ENCODE results near the gene GCGR. TPM values are rescaled to one million over a fixed set of nuclear protein-coding genes. Genes with fewer than 3 reads are reported as not detected.

The GCGR gene
- total RNA-seq, 4 donors from 2014 or later, result 0.14 to 0.64 TPM; not detected in 2

GRCh38 chr17:81859906-81860755, 56.2 kb downstream of the GCGR start, which contains the start of gene P4HB:
TSS of gene P4HB (minus strand) at chr17:81860535. CDS start at chr17:81860471, 64 bp downstream.
- intact Hi-C loops (cut with DNase I; ENCODE audit: low total_unique reads), result no loop called here
- WGBS, 2 donors (ENCODE audit: low coverage in 1 of 2), result 0% methylated on average over 14 to 50 of the region's 95 CpGs
- Histone ChIP-seq H3K36me3 (peaks cover 0 to 4% (median under 1%) of the 10 kb centered on the region in 4 donors), H3K4me1 (peaks cover 19 to 79% (median 45%) of the 10 kb centered on the region in 4 donors), H3K27me3 (no peaks in the 10 kb centered on the region), H3K9me3 (no peaks in the 10 kb centered on the region), H3K27ac (peak within 1 kb of the TSS; percentile 97 to 99 (median 98)), H3K4me3 (peak within 1 kb of the TSS; percentile 80 to 96 (median 92))
- peak; percentile 33 for DNase-seq
- peak; percentile 76 for TF ChIP-seq POLR2A (IDR thresholded peaks at IDR 0.05)
- TF ChIP-seq EP300 (IDR thresholded peaks at IDR 0.05; ENCODE audit: low read depth), result no peak
- TF ChIP-seq POLR2AphosphoS5 (IDR thresholded peaks at IDR 0.05), result peak; percentile 73 to 95 (median 94)
- in situ Hi-C loops (cut with MboI; ENCODE audit: low pct_ligation_motif_present in 1 of 4, low pct_unique_long_range_greater_than_20kb in 1 of 4, low sequenced_read_pairs in 3 of 4), result no loop called here

- peak overlapping the region; percentile 96 to 97 (median 97) for H3K27ac ChIP-seq
- intact Hi-C loops (cut with DNase I; ENCODE audit: low total_unique reads), result no loop called here
- in situ Hi-C loops (cut with MboI; ENCODE audit: low pct_ligation_motif_present in 1 of 4, low pct_unique_long_range_greater_than_20kb in 1 of 4, low sequenced_read_pairs in 3 of 4), result no loop called here
- DNase-seq, result peak; percentile 99
- TF ChIP-seq POLR2A (IDR thresholded peaks at IDR 0.05) (peak; percentile 97), POLR2AphosphoS5 (IDR thresholded peaks at IDR 0.05) (peak; percentile 99), CTCF (IDR thresholded peaks at IDR 0.05) (peak in 3 of 5 experiments; percentile 5 to 50 (median 6)), EP300 (IDR thresholded peaks at IDR 0.05; ENCODE audit: low read depth) (no peak)
- H3K4me1 ChIP-seq, result peaks cover 23 to 80% (median 52%) of the 10 kb centered on the region in 4 donors
- 0% methylated on average over 68 of the region's 74 CpGs; no CpG with 5 or more reads in 1 of the 2 donors for WGBS, 2 donors (ENCODE audit: low coverage in 1 of 2)
- H3K27me3 ChIP-seq, result no peaks in the 10 kb centered on the region
- H3K36me3 ChIP-seq, result no peaks in the 10 kb centered on the region
- peak overlapping the region; percentile 72 to 81 (median 78) for H3K4me3 ChIP-seq
- no peaks in the 10 kb centered on the region for H3K9me3 ChIP-seq
Observed at GRCh38 chr17:81860756-81861568, 57.0 kb downstream of the GCGR start.

GRCh38 chr17:81863123-81863675, 59.2 kb downstream of the GCGR start:
- in situ Hi-C loops (cut with MboI; ENCODE audit: low pct_ligation_motif_present in 1 of 4, low pct_unique_long_range_greater_than_20kb in 1 of 4, low sequenced_read_pairs in 3 of 4) (no loop called here), intact Hi-C loops (cut with DNase I; ENCODE audit: low total_unique reads) (no loop called here)
- Histone ChIP-seq H3K4me1 (peaks cover 37 to 80% (median 66%) of the 10 kb centered on the region in 4 donors), H3K9me3 (no peaks in the 10 kb centered on the region), H3K27ac (peak overlapping the region in 3 of 4 donors; percentile 2 to 97 (median 96)), H3K27me3 (no peaks in the 10 kb centered on the region), H3K4me3 (no peak overlapping the region), H3K36me3 (peaks cover 0 to under 1% (median 0%) of the 10 kb centered on the region in 4 donors)
- no peak for DNase-seq
- TF ChIP-seq CTCF (IDR thresholded peaks at IDR 0.05), result no peak
- no peak for TF ChIP-seq POLR2A (IDR thresholded peaks at IDR 0.05)
- TF ChIP-seq EP300 (IDR thresholded peaks at IDR 0.05; ENCODE audit: low read depth), result no peak
- WGBS, 2 donors (ENCODE audit: low coverage in 1 of 2), result 0 to 72% methylated on average over 1 to 6 of the region's 6 CpGs

Other genes starting within 250 kb of the GCGR start
- 100 to 1,000 TPM in 1 of 4 donors, 10 to 100 TPM in 3; 59.9 to 323 (median 84.6) TPM for gene NPLOC4, start 167.0 kb upstream of the GCGR start, total RNA-seq
- gene TSPAN10, start 167.0 kb upstream of the GCGR start, total RNA-seq, result under 1 TPM in 2 of 4 donors, not detected in 2; 0.48 to 0.55 TPM
- gene PDE6G, start 147.6 kb upstream of the GCGR start, total RNA-seq, result not detected
- 10 to 100 TPM; 21.4 to 63.6 (median 41.2) TPM for gene OXLD1, start 137.5 kb upstream of the GCGR start, total RNA-seq
- gene CCDC137, start 137.4 kb upstream of the GCGR start, total RNA-seq, result 10 to 100 TPM in 3 of 4 donors, 1 to 10 TPM in 1; 7.6 to 21.3 (median 13.5) TPM
- gene ARL16, start 120.4 kb upstream of the GCGR start, total RNA-seq, result 10 to 100 TPM; 16.3 to 52.0 (median 33.1) TPM
- 100 to 1,000 TPM in 3 of 4 donors, 10 to 100 TPM in 1; 96.1 to 205 (median 150) TPM for gene HGS, start 120.1 kb upstream of the GCGR start, total RNA-seq
- gene MRPL12, start 100.8 kb upstream of the GCGR start, total RNA-seq, result 100 to 1,000 TPM in 3 of 4 donors, 10 to 100 TPM in 1; 75.4 to 206 (median 114) TPM
- 10 to 100 TPM; 25.1 to 64.8 (median 46.6) TPM for gene SLC25A10, start 91.9 kb upstream of the GCGR start, total RNA-seq
- gene MCRIP1, start 29.1 kb downstream of the GCGR start, total RNA-seq, result 10 to 100 TPM; 23.3 to 44.0 (median 33.2) TPM
- under 1 TPM in 1 of 4 donors, not detected in 3; 0.68 TPM for gene PPP1R27, start 30.9 kb downstream of the GCGR start, total RNA-seq
- 100 to 1,000 TPM; 486 to 732 (median 556) TPM for gene P4HB, start 56.4 kb downstream of the GCGR start, total RNA-seq
- gene ARHGDIA, start 67.2 kb downstream of the GCGR start, total RNA-seq, result 100 to 1,000 TPM; 189 to 480 (median 323) TPM
- 10 to 100 TPM; 23.1 to 47.7 (median 36.7) TPM for gene ALYREF, start 87.4 kb downstream of the GCGR start, total RNA-seq
- gene ANAPC11, start 87.6 kb downstream of the GCGR start, total RNA-seq, result 100 to 1,000 TPM in 1 of 4 donors, 10 to 100 TPM in 3; 56.7 to 126 (median 86.6) TPM
- gene NPB, start 98.1 kb downstream of the GCGR start, total RNA-seq, result under 1 TPM in 1 of 4 donors, not detected in 3; 0.41 TPM
- gene PCYT2, start 107.2 kb downstream of the GCGR start, total RNA-seq, result 100 to 1,000 TPM in 1 of 4 donors, 10 to 100 TPM in 3; 37.2 to 424 (median 77.1) TPM
- 100 to 1,000 TPM in 2 of 4 donors, 10 to 100 TPM in 2; 76.5 to 315 (median 172) TPM for gene SIRT7, start 114.0 kb downstream of the GCGR start, total RNA-seq
- gene MAFG, start 123.6 kb downstream of the GCGR start, total RNA-seq, result 10 to 100 TPM; 22.4 to 34.4 (median 24.3) TPM
- 100 to 1,000 TPM in 1 of 4 donors, 10 to 100 TPM in 2, not detected in 1; 16.4 to 257 (median 20.5) TPM for gene PYCR1, start 133.2 kb downstream of the GCGR start, total RNA-seq
- not detected for gene MYADML2, start 143.1 kb downstream of the GCGR start, total RNA-seq
- not detected for gene NOTUM, start 157.0 kb downstream of the GCGR start, total RNA-seq
- 10 to 100 TPM; 21.0 to 61.7 (median 41.3) TPM for gene ASPSCR1, start 173.5 kb downstream of the GCGR start, total RNA-seq
- 100 to 1,000 TPM in 2 of 4 donors, 10 to 100 TPM in 2; 85.4 to 131 (median 104) TPM for gene CENPX, start 218.7 kb downstream of the GCGR start, total RNA-seq
- gene LRRC45, start 219.2 kb downstream of the GCGR start, total RNA-seq, result 10 to 100 TPM; 12.7 to 40.6 (median 23.5) TPM
- 10 to 100 TPM in 1 of 4 donors, 1 to 10 TPM in 3; 2.6 to 11.1 (median 5.0) TPM for gene RAC3, start 227.5 kb downstream of the GCGR start, total RNA-seq
- 100 to 1,000 TPM in 1 of 4 donors, 10 to 100 TPM in 3; 49.4 to 117 (median 71.3) TPM for gene DCXR, start 233.5 kb downstream of the GCGR start, total RNA-seq
- 10 to 100 TPM; 33.2 to 92.0 (median 48.8) TPM for gene RFNG, start 247.7 kb downstream of the GCGR start, total RNA-seq
- 100 to 1,000 TPM in 2 of 4 donors, 10 to 100 TPM in 2; 42.0 to 160 (median 85.5) TPM for gene GPS1, start 247.7 kb downstream of the GCGR start, total RNA-seq